ENCODE results near the gene CATSPERE. TPM values are rescaled to one million over a fixed set of nuclear protein-coding genes. Genes with fewer than 3 reads are reported as not detected.

CATSPERE gene
- total RNA-seq, 1 donor from 2014 or later, result 1.7 TPM

- intact Hi-C loops (cut with DNase I), result no loop called here
- ATAC-seq, result peak in 1 of 2 donors; percentile 0
Observed at GRCh38 chr1:244653439-244654107, 192.5 kb downstream of the CATSPERE start.

GRCh38 chr1:244654108-244655038 is 193.3 kb downstream of the CATSPERE start:
- Histone ChIP-seq H3K36me3 (no peaks in the 10 kb centered on the region), H3K27me3 (ENCODE audit: low read depth) (no peaks in the 10 kb centered on the region), H3K4me3 (peak overlapping the region; percentile 80), H3K27ac (peak overlapping the region; percentile 96), H3K4me1 (peaks cover 61% of the 10 kb centered on the region), H3K9me3 (no peaks in the 10 kb centered on the region)
- DNase-seq, result no peak
- intact Hi-C loops (cut with DNase I), result no loop called here
- no peak for TF ChIP-seq CTCF (IDR thresholded peaks at IDR 0.05)
- ATAC-seq, result no peak

More at GRCh38 chr1:244653439-244654107, 192.5 kb downstream of the CATSPERE start:
- no peak for DNase-seq
- Histone ChIP-seq H3K9me3 (no peaks in the 10 kb centered on the region), H3K4me3 (peak overlapping the region; percentile 80), H3K36me3 (no peaks in the 10 kb centered on the region), H3K27me3 (ENCODE audit: low read depth) (no peaks in the 10 kb centered on the region), H3K27ac (peak overlapping the region; percentile 96), H3K4me1 (peaks cover 55% of the 10 kb centered on the region)
- TF ChIP-seq CTCF (IDR thresholded peaks at IDR 0.05), result no peak

DNA sequence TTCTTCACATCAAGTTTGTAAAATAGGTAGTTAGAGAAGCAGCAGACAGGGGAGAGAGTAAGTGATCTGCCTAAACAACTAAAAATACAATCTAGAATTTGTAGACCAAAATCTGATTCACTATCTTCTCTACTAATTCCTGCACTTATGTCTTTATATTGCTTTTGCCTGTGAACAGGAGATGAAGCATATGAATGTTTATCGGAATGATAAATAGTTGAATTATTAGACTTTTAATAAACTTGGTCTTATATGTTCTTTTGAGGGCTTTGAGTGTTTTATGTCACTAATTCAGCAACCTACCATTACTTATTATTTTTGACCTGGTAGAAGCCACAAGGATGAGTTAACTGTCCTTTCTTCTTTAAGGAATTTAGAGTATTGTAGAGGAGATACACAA is 194.1 kb downstream of the CATSPERE start:
- ATAC-seq (no peak), DNase-seq (no peak)
- peak overlapping the region; percentile 80 for H3K4me3 ChIP-seq
- peaks cover 65% of the 10 kb centered on the region for H3K4me1 ChIP-seq
- TF ChIP-seq CTCF (IDR thresholded peaks at IDR 0.05), result no peak
- no peak overlapping the region for H3K27ac ChIP-seq
- H3K9me3 ChIP-seq, result no peaks in the 10 kb centered on the region
- intact Hi-C loops (cut with DNase I), result no loop called here
- no peaks in the 10 kb centered on the region for H3K36me3 ChIP-seq
- H3K27me3 ChIP-seq (ENCODE audit: low read depth), result no peaks in the 10 kb centered on the region

GRCh38 chr1:244657421-244657820 is 196.3 kb downstream of the CATSPERE start:
- H3K27ac ChIP-seq, result peak overlapping the region; percentile 27
- TF ChIP-seq CTCF (IDR thresholded peaks at IDR 0.05), result no peak
- H3K36me3 ChIP-seq, result no peaks in the 10 kb centered on the region
- no peaks in the 10 kb centered on the region for H3K27me3 ChIP-seq (ENCODE audit: low read depth)
- no peaks in the 10 kb centered on the region for H3K9me3 ChIP-seq
- DNase-seq (no peak), ATAC-seq (no peak)
- no peak overlapping the region for H3K4me3 ChIP-seq
- intact Hi-C loops (cut with DNase I), result no loop called here
- peaks cover 62% of the 10 kb centered on the region for H3K4me1 ChIP-seq

- no peaks in the 10 kb centered on the region for H3K36me3 ChIP-seq
- ATAC-seq, result peak; percentile 83 to 84
- DNase-seq, result no peak
- no peak overlapping the region for H3K4me3 ChIP-seq
- H3K27me3 ChIP-seq (ENCODE audit: low read depth), result no peaks in the 10 kb centered on the region
- no peak for TF ChIP-seq CTCF (IDR thresholded peaks at IDR 0.05)
- peak overlapping the region; percentile 51 for H3K27ac ChIP-seq
- intact Hi-C loops (cut with DNase I), result no loop called here
- H3K4me1 ChIP-seq, result peaks cover 64% of the 10 kb centered on the region
- H3K9me3 ChIP-seq, result no peaks in the 10 kb centered on the region
Observed at GRCh38 chr1:244659694-244660093, 198.6 kb downstream of the CATSPERE start.
